Activated naive CD8-positive, alpha-beta T cell treated with anti-CD3 and anti-CD28 coated beads, Interleukin-2, amount 10 ng/mL, durations not matched to agents 7 days and 5 days (primary cell): ENCODE measurements around the gene SLC48A1. TPM values are rescaled to one million over a fixed set of nuclear protein-coding genes. Genes with fewer than 3 reads are reported as not detected.

Experiments used
- ATAC-seq: fragments of 150-1000 bp; cut with Tn5 transposase; one replicate; pipeline ENCODE4 v1.10.0; 2021; ENCODE audit warnings: low read depth, moderate library complexity
- POLR2A ChIA-PET: fragments of 350-600 bp; sonication (Branson Sonifier 250); formaldehyde crosslinking; loops from one replicate; lab custom pipeline; 2021; ENCODE audit warnings: antibody characterized with exemption; lab: Charles Lee
- DNase-seq: peaks from one replicate; pipeline ENCODE4 v3.0.0; 2021
- H3K27ac Mint-ChIP-seq: one replicate; pipeline ENCODE4 v1.8.0; 2022; ENCODE audit warnings: mild to moderate bottlenecking, mixed read lengths
- H3K27me3 Mint-ChIP-seq: one replicate; pipeline ENCODE4 v1.8.0; 2022; ENCODE audit warnings: mild to moderate bottlenecking, moderate library complexity, mixed read lengths
- H3K36me3 Mint-ChIP-seq: one replicate; pipeline ENCODE4 v1.8.0; 2021; ENCODE audit warnings: mild to moderate bottlenecking, mixed read lengths
- H3K4me1 Mint-ChIP-seq: one replicate; pipeline ENCODE4 v1.8.0; 2021; ENCODE audit warnings: mixed read lengths
- H3K4me3 Mint-ChIP-seq: one replicate; pipeline ENCODE4 v1.8.0; 2022; ENCODE audit warnings: mild to moderate bottlenecking, moderate library complexity, mixed read lengths
- H3K9me3 Mint-ChIP-seq: one replicate; pipeline ENCODE4 v1.8.0; 2021; ENCODE audit warnings: mixed read lengths
- total RNA-seq, 2 experiments: library from RNA; stranded (reverse); gene quantifications; one replicate each; pipeline ENCODE4 v1.2.3, GENCODE V29; 2021

The SLC48A1 gene
- 10 to 100 TPM; 13.4 to 13.9 TPM for total RNA-seq

DNA sequence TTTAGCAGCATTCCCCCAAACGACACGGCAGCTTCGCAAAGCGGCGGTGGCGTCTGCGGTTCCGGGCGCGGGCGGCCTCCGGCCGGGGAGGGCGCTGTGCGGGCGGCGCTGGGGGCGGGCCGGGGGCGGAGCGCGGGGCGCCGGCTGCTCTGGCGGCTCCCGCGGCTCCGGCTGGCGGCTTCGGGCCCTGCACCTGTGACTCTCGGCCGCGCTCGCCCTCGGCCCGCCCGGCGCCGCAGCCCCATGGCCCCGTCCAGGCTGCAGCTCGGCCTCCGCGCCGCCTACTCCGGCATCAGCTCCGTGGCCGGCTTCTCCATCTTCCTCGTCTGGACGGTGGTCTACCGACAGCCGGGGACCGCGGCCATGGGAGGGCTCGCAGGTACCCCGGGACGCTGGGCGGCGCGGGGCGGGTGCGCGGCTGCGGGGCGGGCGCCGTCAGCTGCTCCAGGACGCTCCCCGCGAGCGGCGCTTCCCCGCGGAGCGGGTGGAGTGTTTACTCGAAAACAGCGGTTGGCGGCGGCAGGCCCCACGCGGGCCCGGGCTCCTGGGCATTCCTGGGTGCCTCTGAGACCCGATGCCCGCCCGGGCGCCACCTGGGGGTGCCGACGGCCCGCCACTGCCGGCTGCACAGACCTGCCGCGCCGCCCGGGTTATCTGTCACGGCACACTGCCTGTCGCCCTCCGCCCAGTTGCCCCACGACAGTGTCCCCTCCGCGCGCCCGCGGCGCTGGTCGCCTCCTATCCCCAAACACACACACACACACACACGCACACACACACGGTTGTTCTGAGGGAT, at the start of gene SLC48A1:
Gene SLC48A1 (plus strand): TSS at position 177 of the 796 bp plus-strand sequence. CDS start 67 bp downstream, at position 244.
- Mint-ChIP-seq H3K27me3 (peaks cover 7% of the 10 kb centered on the region), H3K9me3 (no peaks in the 10 kb centered on the region), H3K27ac (peak within 1 kb of the TSS; percentile 77), H3K36me3 (no peaks in the 10 kb centered on the region), H3K4me1 (peaks cover 32% of the 10 kb centered on the region), H3K4me3 (peak within 1 kb of the TSS; percentile 94)
- ATAC-seq (peak; percentile 80), DNase-seq (peak; percentile 86)
- POLR2A ChIA-PET = interaction anchor here (0.6 to 2.0 kb wide), 5 partner anchors 8 to 47 kb away, joined by 3 to 7 read pairs (median 3); no protein-coding TSS in a partner anchor

DNA sequence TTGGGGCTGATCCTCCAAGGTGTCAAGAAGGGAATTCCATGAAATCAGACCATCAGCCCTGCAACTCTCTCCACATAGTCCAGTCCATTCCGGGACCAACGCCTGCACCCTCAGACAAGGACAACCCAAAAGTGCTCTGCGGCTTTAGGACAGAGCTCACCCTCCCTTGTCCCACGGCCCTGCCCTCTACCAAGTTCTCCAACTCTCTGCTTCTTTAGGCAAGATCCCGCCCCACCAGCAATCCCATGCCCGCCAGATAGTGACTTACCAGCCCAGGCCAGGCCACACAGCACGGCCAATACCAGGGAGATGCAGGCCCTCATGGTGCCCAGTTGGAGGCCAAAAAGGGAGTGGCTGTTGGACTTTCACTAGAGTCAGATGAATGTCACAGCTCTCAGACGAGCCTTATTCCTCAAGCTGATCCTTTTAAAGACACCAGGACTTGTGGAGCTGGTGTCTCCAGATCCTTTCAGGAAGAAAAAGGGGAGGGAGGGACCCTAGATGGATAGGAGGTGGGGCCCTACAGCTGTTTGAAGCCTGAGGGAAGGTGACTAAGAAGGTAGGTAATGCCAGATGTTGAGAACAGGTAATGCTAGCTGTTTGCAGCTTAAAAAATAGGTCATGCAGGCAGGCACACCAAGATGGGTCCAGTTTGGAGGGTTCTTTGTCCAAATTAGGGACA, 47.8 kb upstream of the SLC48A1 start, which contains the start of gene ENDOU:
Gene ENDOU (minus strand): TSS at position 400 of the 682 bp plus-strand sequence. CDS start 77 bp downstream, at position 323.
- POLR2A ChIA-PET = interaction anchor here (0.9 to 1.1 kb wide), 3 partner anchors 11 to 47 kb away, joined by 3 read pairs; no protein-coding TSS in a partner anchor
- Mint-ChIP-seq H3K4me3 (no peak within 1 kb of the TSS), H3K27me3 (no peaks in the 10 kb centered on the region), H3K9me3 (no peaks in the 10 kb centered on the region), H3K27ac (peak within 1 kb of the TSS; percentile 9), H3K4me1 (peaks cover 57% of the 10 kb centered on the region), H3K36me3 (peaks cover 20% of the 10 kb centered on the region)
- DNase-seq (no peak), ATAC-seq (no peak)

DNA sequence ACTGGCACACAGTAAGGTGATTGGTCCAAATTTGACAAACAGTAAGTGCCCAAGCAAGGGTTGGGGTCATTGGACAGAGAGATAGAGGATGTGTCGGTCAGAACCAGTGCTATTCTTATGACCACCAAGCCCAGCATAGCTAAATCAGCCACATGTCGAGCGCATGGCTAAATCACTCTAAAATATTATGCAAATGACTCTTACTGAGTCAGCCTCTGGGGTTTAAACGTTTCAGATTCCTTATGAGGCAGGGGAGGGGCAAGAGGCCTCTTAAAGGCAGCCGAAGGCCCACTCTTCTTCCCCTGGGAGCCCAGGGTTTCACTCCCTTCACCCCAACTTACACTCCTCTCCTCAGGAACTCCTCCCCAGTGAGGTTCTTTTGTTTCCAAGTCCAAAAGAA, 47.1 kb upstream of the SLC48A1 start:
- no peak for ATAC-seq
- Mint-ChIP-seq H3K4me3 (no peak overlapping the region), H3K4me1 (peaks cover 52% of the 10 kb centered on the region), H3K9me3 (no peaks in the 10 kb centered on the region), H3K27ac (no peak overlapping the region), H3K27me3 (no peaks in the 10 kb centered on the region), H3K36me3 (peaks cover 20% of the 10 kb centered on the region)
- DNase-seq = no peak
- POLR2A ChIA-PET = interaction anchor here (0.9 to 1.1 kb wide), 2 partner anchors 10 to 47 kb away, joined by 3 read pairs; no protein-coding TSS in a partner anchor

DNA sequence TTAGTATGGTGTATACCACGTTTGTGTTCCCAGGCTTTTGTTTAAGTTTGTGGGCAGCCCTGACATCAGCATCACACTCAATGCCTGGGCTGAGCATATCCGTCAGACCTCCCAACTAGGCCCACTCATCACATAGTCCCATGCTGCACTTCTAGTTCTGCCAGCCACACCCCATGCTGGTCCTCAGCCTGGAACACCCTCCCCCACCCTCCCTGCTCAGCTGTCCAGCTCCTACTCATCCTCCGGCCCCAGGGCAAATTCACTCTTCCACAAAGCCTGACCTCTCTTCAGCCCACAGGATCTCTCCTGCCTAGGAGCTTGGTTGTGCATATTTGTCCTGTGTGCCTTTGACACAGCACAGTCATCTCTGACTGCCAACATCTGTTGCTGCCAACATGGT, 43.8 kb upstream of the SLC48A1 start:
- POLR2A ChIA-PET = no interaction called here
- no peaks in the 10 kb centered on the region for H3K27me3 Mint-ChIP-seq
- H3K36me3 Mint-ChIP-seq = peaks cover 9% of the 10 kb centered on the region
- peak overlapping the region; percentile 44 for H3K27ac Mint-ChIP-seq
- no peaks in the 10 kb centered on the region for H3K9me3 Mint-ChIP-seq
- H3K4me1 Mint-ChIP-seq = peaks cover 20% of the 10 kb centered on the region
- ATAC-seq (no peak), DNase-seq (no peak)
- H3K4me3 Mint-ChIP-seq = no peak overlapping the region

DNA sequence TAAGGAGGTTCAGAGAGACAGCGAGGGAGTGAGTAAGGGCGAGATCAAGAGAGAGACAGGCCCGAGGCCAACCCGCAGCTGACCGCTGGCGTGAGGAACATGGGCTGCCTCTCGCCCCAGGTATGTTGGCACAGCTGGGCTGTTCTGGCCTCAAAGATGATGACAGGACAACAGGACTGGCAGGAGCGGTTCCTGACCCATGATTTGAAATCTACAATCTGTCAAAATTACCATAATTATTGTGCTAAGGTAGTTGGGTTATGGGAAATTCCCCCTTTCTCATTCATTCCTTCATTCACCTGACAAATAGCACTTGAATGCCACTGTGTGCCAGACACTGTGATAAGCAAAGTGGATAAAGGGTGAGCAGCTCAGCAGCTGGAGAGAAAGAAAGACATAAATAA, 42.7 kb upstream of the SLC48A1 start:
- POLR2A ChIA-PET = interaction anchor here (0.6 kb wide), 1 partner anchor 35 kb away, joined by 3 read pairs; no protein-coding TSS in a partner anchor
- Mint-ChIP-seq H3K27me3 (no peaks in the 10 kb centered on the region), H3K36me3 (peaks cover 2% of the 10 kb centered on the region), H3K4me3 (no peak overlapping the region), H3K27ac (no peak overlapping the region), H3K4me1 (peaks cover 13% of the 10 kb centered on the region), H3K9me3 (no peaks in the 10 kb centered on the region)
- no peak for DNase-seq
- no peak for ATAC-seq

DNA sequence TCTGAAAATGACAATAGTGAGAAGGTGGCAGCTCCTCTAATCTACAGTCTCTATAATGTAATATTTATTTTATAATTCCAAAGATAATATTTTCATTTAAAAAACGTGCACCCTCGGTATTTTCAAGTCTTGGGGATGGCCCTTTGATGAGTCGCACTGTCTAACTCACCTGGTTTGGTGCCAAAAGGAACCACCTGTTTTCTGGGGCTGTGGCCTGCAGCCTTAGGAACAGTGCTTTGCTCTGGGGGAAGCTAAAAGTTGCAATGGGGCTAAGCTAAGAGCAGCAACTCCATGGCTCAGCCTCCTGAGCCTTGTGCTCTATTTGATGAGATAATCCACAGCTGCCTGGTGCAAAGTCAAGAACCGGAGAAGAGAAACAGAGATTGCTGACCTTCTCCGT, 41.3 kb upstream of the SLC48A1 start:
- DNase-seq (no peak), ATAC-seq (no peak)
- Mint-ChIP-seq H3K27ac (no peak overlapping the region), H3K36me3 (peaks cover 2% of the 10 kb centered on the region), H3K9me3 (no peaks in the 10 kb centered on the region), H3K4me3 (no peak overlapping the region), H3K27me3 (no peaks in the 10 kb centered on the region), H3K4me1 (peaks cover 6% of the 10 kb centered on the region)
- POLR2A ChIA-PET = no interaction called here

DNA sequence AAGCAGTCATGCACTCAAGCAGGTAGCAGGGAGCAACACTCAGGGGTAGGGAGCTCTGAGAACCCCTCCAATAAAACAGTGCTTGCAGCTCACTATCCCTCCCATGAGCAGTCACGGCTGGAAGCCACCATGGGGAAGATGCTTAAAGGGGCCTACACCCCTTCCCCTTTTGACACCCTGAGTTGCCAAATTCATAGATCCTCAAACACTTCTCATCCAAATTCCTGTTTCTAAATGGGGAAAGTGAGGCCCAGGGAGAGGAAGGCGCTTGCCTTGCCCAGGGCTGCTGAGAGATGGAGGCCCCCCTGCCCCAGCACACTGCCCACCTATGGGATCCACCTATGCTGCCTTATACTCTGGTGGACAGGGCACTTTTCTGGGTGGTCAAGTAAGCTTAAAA, 40.5 kb upstream of the SLC48A1 start:
- Mint-ChIP-seq H3K36me3 (peaks cover 2% of the 10 kb centered on the region), H3K9me3 (no peaks in the 10 kb centered on the region), H3K4me1 (peaks cover 7% of the 10 kb centered on the region), H3K4me3 (no peak overlapping the region), H3K27ac (no peak overlapping the region), H3K27me3 (no peaks in the 10 kb centered on the region)
- ATAC-seq (no peak), DNase-seq (no peak)
- POLR2A ChIA-PET = interaction anchor here (0.9 to 1.7 kb wide), 2 partner anchors 9 to 10 kb away, joined by 3 to 5 read pairs; no protein-coding TSS in a partner anchor

DNA sequence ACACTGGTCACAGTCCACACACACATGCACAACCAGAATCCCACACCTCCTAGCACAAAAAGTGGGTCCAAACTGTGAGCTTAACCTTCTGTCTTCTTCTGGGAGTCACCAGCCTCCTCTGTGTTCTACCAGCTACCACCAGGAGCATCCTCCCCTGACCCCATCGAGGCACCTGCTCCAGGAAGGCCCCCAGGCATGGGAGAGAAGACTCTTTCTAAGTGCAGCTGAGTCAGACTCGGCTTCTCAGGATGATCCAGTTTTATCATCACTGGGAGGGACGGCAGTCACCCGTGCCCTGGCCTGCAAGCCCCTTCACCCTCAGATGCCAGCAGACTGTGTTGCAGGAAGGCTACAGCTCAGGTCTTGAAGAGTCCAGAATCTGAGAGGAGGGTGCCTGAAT, 39.9 kb upstream of the SLC48A1 start:
- H3K36me3 Mint-ChIP-seq = peaks cover 2% of the 10 kb centered on the region
- H3K4me1 Mint-ChIP-seq = peaks cover 7% of the 10 kb centered on the region
- peak overlapping the region; percentile 43 for H3K27ac Mint-ChIP-seq
- no peak for ATAC-seq
- H3K4me3 Mint-ChIP-seq = no peak overlapping the region
- no peaks in the 10 kb centered on the region for H3K9me3 Mint-ChIP-seq
- H3K27me3 Mint-ChIP-seq = no peaks in the 10 kb centered on the region
- no peak for DNase-seq
- POLR2A ChIA-PET = interaction anchor here (0.9 to 1.7 kb wide), 2 partner anchors 8 to 11 kb away, joined by 3 to 5 read pairs; no protein-coding TSS in a partner anchor

DNA sequence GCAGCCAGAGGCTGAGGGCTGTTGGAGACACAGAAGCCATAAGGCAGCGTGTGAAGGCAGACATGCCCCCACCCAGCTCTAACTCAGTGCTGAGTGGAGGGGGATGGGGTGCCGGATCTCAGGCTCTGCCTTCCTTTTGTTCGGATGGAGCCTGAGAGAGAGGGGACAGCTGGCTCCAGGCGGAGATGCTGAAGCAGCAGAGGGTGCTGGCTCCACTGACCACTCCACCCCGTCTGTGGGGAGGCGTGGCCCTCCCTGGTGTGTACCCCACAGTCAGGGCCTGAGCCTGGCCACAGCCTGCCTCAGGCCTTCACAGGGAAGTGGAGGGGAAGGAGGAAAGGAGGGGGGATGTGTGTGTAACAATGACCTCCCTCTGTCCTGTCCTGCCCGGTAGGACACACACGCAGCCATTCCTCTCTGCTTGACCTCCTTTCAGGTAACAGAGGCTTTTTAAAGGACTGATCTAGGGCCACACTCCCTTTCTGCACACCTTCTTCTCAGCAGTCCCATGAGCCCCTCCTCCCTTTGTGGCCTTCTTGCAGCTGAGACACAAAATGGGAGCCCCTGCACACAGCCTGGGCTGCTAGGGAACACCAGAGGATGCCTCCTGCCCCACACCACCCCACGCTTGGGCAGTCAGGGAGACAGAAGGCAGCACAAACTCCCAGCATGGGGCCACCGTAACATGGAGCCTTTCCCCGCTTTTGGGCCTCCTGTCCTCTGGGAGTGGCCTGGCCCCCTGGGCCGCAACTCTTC, 38.1 kb upstream of the SLC48A1 start:
- Mint-ChIP-seq H3K4me3 (no peak overlapping the region), H3K27ac (no peak overlapping the region), H3K4me1 (peaks cover 9% of the 10 kb centered on the region), H3K27me3 (no peaks in the 10 kb centered on the region), H3K36me3 (no peaks in the 10 kb centered on the region), H3K9me3 (no peaks in the 10 kb centered on the region)
- POLR2A ChIA-PET = no interaction called here
- no peak for DNase-seq
- no peak for ATAC-seq

DNA sequence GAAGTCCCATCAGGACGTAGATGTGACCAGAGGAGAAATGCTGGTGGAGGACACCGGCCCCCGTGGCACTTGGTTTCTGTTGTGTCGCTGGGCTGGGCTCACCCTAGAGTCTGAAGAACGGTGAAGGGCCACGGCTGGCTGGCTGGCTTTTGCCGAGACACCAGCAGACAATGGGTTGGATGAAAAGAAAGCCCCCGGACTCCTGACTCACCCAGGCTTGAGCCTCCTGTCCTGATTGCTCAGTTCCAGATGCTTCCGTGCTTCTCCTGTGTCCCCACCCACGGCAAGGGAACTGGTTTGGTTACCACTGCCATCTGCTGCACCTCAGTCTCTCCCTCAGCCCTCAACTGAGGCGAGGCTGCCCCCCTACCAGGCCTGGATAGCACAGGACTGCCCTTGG, 37.4 kb upstream of the SLC48A1 start:
- no peaks in the 10 kb centered on the region for H3K36me3 Mint-ChIP-seq
- no peak for ATAC-seq
- POLR2A ChIA-PET = interaction anchor here (1.0 kb wide), 1 partner anchor 10 kb away, joined by 3 read pairs; the partner anchor contains the start of gene ENDOU
- peaks cover 9% of the 10 kb centered on the region for H3K4me1 Mint-ChIP-seq
- H3K27ac Mint-ChIP-seq = no peak overlapping the region
- H3K4me3 Mint-ChIP-seq = no peak overlapping the region
- no peaks in the 10 kb centered on the region for H3K9me3 Mint-ChIP-seq
- no peaks in the 10 kb centered on the region for H3K27me3 Mint-ChIP-seq
- DNase-seq = no peak

DNA sequence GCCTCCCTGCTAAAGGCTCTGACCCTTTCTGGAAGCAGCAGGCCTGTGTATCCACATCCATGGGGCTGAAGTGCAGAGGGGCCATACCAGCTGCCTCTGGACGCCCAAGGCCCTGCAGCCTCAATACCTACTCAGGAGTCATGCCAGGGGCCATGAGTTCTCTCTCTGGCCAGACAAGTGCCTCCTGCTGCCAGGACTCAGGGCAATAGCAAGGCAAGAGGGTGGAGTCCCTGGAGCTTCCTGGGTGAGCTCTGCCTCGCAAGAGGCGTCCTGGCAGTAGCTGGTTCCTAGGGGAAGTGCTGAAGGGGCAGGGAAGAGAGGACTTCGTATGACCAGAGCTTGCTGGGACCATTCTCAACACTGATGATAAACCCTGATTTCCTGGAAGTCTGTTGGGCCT, 36.8 kb upstream of the SLC48A1 start:
- H3K27me3 Mint-ChIP-seq = no peaks in the 10 kb centered on the region
- ATAC-seq = no peak
- DNase-seq = no peak
- POLR2A ChIA-PET = interaction anchor here (1.0 kb wide), 1 partner anchor 11 kb away, joined by 3 read pairs; the partner anchor contains the start of gene ENDOU
- H3K36me3 Mint-ChIP-seq = no peaks in the 10 kb centered on the region
- H3K27ac Mint-ChIP-seq = no peak overlapping the region
- H3K4me3 Mint-ChIP-seq = no peak overlapping the region
- H3K9me3 Mint-ChIP-seq = no peaks in the 10 kb centered on the region
- H3K4me1 Mint-ChIP-seq = peaks cover 10% of the 10 kb centered on the region

DNA sequence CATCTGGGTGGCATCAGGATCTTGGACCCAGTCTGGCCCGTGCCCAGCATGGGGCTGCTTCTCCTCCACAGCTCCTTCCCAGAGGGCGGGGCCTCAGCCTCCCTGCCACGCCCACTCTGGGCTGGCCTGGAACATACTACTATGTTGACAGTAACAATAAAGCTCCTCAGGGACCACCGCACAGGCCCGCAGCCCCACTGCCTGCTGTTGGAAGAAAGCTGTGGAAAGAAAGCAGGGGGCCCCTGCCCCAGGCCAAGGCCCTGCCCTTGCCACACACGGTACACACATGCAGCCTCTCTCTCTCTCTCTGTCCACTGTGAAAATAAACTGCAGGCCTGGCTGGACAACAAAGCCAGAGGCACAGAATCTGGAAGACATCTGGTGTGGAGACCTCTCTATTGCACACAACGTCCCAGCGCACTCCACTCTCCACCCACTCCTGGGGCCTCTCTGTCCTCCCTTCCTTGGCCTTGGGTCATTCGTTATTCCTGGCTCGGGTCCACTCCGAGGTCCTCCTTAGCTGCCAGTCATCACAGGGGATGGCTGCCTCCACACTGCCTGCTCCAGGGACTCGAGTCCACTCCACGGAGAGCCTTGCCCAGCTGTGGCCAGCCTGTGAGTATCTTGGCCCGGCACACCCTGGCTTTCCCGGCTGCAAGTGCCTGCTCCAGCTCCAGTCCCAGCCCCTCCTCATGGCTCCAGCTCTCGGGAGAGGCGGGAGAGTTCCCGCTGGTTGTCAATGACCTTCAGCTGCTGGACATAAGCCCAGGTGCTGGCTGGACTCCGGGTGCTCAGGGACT, 36.0 kb upstream of the SLC48A1 start:
- no peaks in the 10 kb centered on the region for H3K9me3 Mint-ChIP-seq
- DNase-seq (no peak), ATAC-seq (no peak)
- POLR2A ChIA-PET = interaction anchor here (1.0 kb wide), 1 partner anchor 12 kb away, joined by 3 read pairs; the partner anchor contains the start of gene ENDOU
- no peaks in the 10 kb centered on the region for H3K36me3 Mint-ChIP-seq
- no peaks in the 10 kb centered on the region for H3K27me3 Mint-ChIP-seq
- H3K27ac Mint-ChIP-seq = peak overlapping the region; percentile 21
- H3K4me3 Mint-ChIP-seq = no peak overlapping the region
- H3K4me1 Mint-ChIP-seq = peaks cover 15% of the 10 kb centered on the region
